HT-29 (cell line): ENCODE results near the gene ADAMTSL3. TPM values are rescaled to one million over a fixed set of nuclear protein-coding genes. Genes with fewer than 3 reads are reported as not detected.

Experiments used
- DNase-seq: peaks from one replicate; pipeline ENCODE4 v3.0.0-alpha.2; 2015; ENCODE audit warnings: low spot score
- total RNA-seq: library from RNA; depleted of rRNA; stranded (reverse); fragments of >200 nt; shearing (Covaris generic); gene quantifications from 2 replicates; pipeline ENCODE4 v1.2.3, GENCODE V29; 2014

Gene ADAMTSL3
- total RNA-seq, 1 experiment from 2014 or later: not detected

DNA sequence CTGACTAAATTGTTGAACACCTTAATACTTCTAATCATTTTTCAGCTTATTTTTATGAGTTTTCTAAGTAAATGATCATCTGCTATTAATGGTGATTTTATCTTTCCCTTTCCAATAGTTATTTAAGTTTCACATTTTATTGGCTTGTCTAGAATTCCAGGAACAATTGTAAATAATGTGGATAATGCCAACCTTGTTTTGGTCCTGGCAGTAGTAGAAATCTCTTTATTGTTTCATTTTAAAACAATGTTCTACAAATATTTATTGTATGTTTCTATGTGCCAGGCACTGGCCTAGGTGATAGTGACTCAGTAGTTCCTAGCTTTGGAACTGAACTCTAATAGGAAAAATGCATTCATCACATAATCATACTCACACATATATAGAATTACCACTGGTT lies 264.1 kb downstream of the ADAMTSL3 start:
- DNase-seq: no peak

DNA sequence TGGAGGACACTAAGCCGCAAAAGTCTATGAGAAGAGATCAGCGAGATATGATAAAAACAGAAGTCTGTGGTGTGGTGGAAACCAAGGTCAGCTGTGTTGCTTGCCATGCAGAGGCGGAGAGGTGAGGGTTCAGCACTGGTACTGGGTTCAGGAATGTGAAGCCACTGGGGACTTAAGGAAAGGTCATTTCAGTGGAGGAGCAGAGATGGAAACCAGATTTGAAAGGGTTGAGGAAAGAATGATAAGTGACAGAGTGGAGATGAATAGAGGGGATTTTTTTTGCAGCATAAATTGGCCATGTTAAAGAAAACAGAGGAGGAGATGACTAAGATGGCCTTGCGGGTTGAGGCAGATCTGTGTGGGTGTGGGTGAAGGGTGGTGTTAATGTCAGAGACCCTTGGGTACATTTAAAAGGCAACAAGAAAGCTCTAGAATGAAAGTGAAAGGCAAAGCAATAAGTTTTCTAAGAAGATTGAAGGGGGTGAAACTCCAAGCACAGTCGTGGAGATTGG lies 265.5 kb downstream of the ADAMTSL3 start:
- no peak for DNase-seq

GRCh38 chr15:83919978-83920510 lies 266.1 kb downstream of the ADAMTSL3 start:
- no peak for DNase-seq

DNA sequence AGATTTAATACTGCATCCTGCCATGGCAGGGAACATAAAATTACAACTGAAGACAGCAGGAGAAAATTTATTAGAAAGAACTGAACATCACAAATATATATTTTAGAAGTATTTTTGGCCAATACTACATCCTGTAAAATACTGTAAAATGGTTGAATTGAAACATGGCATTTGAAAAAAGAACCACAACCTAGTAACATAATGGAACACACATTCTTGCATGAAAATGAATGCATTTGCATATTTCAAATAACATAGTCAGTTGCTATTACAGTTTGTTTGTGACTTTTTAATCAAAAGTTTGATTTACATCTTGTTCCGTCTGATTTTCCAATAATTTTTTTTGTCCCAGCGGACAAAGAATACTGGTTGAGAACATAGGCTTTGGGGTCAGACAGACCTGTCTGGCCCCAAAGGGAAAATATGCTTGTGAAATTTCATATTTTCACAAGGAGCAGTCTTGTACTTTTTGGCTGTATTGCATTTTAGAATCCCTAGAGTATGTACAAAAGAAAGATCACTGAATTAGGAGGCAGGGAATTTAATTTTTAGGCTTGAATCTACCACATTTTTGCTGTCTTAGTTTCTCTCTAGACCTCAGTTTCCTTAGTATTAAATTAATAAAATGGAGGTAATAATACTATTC lies 268.8 kb downstream of the ADAMTSL3 start:
- DNase-seq: no peak

DNA sequence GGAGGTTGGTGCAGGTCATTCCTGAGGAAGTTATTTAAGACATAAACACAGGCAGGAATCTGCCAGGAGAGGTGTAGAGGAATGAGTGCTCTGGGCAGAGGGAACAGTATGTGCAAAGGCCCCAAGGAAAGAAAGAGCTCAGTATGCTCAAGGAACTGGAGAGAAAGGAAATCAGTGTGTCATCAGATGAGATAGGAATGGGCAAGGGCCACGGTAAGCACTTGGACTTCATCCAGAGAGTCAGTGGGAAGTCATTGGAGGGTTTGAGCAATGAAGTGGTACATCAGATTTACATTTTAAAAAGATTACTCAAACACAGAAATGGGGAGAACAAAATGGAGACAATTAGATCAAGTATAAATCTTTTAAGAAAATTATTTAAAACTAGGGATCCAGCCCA lies 272.2 kb downstream of the ADAMTSL3 start:
- no peak for DNase-seq

DNA sequence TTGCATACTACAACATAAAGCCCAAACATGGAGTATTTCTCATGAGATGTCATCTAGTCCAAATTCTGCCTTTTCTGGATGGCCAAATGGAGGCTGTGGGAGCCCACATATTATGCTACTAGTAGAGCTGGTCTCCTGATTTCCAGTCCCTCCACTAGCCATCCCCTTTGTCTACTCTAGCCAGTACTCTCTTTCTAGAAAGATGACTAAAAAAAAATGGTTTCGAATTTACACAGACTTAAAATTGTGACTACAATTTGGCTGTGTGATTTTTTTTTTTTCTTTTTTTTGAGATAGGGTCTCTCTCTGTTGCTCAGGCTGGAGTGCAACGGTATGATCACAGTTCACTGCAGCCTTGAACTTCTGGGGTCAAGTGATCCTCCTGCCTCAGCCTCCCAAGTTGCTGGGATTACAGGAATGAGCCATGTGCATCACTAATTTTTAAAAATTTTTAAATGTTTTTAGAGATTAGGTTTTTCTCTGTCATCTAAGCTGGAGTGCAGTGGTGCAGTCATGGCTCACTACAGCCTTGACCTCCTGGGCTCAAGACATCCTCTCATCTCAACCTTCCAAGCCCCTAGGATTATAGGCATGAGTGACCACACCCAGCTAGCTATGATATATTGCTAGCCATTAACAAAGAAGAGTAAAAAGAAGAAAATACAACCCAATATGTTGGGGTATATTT lies 273.9 kb downstream of the ADAMTSL3 start:
- no peak for DNase-seq

GRCh38 chr15:83928392-83928734 lies 274.4 kb downstream of the ADAMTSL3 start:
- no peak for DNase-seq

DNA sequence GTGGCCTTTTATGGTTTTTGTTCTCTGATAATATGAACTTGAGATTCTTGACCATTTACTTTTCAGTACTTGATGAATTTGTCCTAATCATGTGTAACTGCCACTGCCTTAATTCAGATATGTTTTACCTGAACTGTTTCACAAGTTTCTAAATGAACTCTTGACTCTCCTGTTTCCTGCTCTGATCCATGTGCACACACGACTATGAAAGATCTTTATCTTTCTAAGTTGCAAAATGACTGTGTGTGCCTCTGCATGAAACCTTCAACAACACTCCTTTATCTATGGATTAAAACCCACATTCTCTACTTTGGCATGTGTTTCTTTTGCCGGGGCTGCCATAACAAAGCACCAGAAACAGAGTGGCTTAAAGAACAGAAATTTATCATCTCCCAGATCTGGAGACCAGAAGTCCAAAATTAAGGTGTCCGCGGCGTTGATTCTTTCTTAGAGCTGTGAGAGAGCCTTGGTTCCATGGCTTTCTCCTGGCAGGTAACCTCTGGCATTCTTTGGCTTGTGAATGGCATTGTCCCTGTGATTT lies 275.0 kb downstream of the ADAMTSL3 start:
- peak; percentile 71 for DNase-seq

DNA sequence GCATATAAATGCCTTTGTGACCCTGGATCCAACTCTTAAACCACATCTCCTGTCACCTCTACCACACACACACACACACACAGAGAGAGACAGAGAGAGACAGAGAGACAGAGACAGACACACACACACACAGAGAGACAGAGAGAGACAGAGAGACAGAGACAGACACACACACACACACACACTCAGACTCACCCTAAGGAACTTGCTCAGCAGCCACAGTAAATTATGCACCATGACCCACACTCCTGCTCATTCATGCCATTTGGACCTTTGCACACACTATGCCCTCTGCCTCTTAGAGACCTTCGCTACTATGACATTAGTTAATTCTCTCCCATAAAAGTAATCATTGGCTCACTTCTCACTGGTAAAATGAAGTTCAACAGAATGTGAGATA lies 275.7 kb downstream of the ADAMTSL3 start:
- peak; percentile 35 for DNase-seq

- peak; percentile 79 for DNase-seq
Measured at GRCh38 chr15:83930392-83931212, 276.7 kb downstream of the ADAMTSL3 start.

- DNase-seq: no peak
Measured at GRCh38 chr15:83935774-83936173, 281.9 kb downstream of the ADAMTSL3 start.

- no peak for DNase-seq
Measured at GRCh38 chr15:83940136-83940535, 286.2 kb downstream of the ADAMTSL3 start.

GRCh38 chr15:83943043-83943442 lies 289.1 kb downstream of the ADAMTSL3 start:
- no peak for DNase-seq

GRCh38 chr15:83943849-83944404 lies 290.0 kb downstream of the ADAMTSL3 start:
- no peak for DNase-seq

DNA sequence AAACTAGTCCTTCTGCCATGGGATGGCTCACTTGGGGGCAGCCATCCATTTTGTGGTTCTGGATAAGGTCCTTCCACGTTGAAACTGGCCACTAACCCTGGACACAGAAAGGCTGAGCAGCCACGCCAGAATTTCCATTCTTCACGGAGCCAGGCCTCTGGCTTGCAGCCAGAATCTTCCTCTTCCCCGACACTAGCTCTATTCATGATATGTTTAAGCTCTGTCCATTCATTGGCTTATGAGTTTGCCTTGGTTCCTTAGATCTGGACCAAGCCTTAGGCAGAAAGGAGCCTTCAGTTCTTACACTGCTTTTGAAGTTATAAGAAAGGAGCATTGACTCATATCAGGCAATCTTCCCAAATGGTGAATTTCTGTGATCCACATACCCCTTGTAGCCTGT lies 293.2 kb downstream of the ADAMTSL3 start:
- DNase-seq: no peak

GRCh38 chr15:83954506-83954905 lies 300.6 kb downstream of the ADAMTSL3 start:
- no peak for DNase-seq

DNA sequence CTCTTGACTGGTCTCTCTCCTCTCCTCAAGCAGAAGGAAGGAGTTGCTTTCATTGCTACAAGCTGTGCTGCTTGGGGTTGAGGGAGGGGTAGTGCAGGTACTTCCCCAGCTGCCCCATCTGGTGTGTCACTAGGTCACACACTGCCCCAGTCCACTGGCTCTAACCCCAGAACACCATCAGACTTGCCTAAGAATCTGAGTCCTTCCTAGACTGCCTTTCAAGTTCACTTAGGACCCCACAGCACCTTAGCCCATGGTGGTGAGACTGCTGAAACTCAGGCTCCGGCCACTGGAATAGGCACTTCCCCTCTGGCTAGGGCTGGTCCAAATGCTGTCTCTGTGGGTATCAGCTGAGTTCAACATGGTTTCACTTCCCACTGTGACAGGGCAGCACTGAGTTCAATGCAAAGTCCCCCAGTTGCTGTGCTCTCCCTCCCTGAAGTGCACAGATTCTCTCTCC lies 301.9 kb downstream of the ADAMTSL3 start:
- no peak for DNase-seq

- no peak for DNase-seq
Measured at GRCh38 chr15:83956887-83957286, 303.0 kb downstream of the ADAMTSL3 start.

DNA sequence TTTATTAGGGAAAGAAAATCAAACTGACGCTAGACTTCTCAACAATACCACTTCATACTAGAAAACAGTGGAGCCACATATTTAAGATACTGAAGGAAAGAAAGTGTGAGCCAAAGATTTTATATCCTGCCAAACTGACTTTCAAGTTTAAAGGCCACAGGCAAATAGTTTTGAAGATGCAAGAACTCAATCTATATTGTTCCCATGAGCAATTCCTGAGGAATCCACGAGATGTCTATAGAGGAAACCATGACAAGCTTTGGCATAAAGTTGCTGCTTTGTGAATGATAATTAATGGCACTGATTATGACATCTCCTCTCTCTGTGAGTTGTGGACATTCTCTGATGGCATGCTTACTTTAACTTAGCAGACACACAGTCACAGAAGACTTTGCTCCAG lies 305.6 kb downstream of the ADAMTSL3 start:
- DNase-seq: no peak

DNA sequence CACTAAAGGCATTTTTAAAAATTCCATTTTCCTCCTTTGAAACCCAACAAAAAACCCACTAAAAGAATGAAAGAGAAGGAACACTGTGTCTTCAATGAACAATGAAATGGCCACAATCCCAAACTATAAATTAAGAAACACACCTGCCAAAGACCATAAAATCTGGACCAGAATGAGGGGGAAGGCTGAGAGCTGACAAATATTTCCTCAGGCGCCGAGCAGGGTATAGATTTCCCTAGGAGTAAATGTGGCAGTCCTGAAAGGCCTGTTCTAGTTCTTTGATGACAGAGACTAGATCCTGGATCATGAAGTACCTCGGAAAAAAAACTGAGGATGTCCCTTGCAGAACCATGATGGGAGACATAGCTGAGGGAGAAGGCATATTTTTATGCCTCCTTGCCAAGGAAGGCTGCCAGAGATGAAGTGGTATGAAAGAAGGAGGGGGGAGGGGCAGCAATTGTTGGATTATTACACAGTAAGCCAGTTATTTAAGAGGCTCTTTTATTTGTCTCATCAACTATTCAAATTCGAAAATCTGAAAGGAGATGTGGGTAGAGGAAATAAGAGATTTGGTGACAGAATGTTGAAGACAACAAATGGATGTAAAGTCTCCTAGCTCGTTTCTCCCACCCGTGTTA lies 306.4 kb downstream of the ADAMTSL3 start:
- no peak for DNase-seq

DNA sequence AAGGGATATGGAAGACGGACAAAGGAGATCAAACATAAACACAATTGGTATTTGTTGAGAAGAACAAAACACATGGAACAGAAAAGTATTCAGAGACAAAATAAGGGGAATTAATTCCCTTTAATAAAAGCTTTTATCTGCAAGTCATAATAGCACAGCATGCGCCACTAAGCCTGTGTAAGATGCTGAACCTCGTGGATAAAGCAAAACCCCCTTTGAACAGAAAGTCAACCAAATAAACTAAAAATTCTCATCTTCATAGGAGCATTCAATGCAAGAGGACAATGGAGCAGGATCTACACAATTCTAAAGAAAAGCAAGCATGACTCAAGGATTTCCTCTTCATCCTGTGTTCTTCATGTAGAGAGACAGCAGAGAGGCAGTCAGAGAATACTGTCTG lies 307.4 kb downstream of the ADAMTSL3 start:
- no peak for DNase-seq
